SKM-1 (cell line): ENCODE results near the gene INPP4B.
A peak's percentile ranks its signal among the peaks of the same experiment; 100 is the strongest.

Experiments used
- DNase-seq: peaks from one replicate; lab custom pipeline; 2025; ENCODE audit not compliant: unreplicated experiment; lab: John Stamatoyannopoulos, UW

The INPP4B gene

GRCh38 chr4:142846108-142846728 is at the start of gene INPP4B:
Gene INPP4B, minus strand, starts transcription at chr4:142846301.
- DNase-seq, result peak; percentile 28

- DNase-seq, result no peak
These were observed 46.9 kb upstream of the INPP4B start for GRCh38 chr4:142893012-142893411.

DNA sequence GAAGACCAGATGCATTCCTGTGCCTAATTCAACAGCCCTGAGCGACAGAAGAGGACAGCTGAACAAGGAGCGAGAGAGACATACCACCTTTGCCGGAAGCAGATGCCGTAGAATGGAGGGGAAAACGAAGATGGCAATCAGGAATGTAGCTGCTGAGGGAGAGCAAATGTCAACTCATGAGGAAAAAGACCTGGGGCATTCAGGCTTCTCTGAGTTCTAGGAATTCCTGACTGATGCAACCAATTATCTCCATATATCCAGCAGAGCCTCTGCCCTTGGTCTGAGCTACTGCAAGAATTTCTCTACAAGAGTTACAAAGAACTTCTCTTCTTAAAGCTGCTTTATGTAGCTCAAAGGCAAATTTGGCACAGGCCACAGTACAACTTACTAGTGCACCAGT is 40.5 kb upstream of the INPP4B start:
- DNase-seq, result no peak

- DNase-seq, result no peak
These were observed 37.1 kb upstream of the INPP4B start for GRCh38 chr4:142883040-142883832.

GRCh38 chr4:142882159-142882558 is 36.1 kb upstream of the INPP4B start:
- DNase-seq, result no peak

- DNase-seq, result no peak
These were observed 35.2 kb upstream of the INPP4B start for GRCh38 chr4:142881331-142881730.

DNA sequence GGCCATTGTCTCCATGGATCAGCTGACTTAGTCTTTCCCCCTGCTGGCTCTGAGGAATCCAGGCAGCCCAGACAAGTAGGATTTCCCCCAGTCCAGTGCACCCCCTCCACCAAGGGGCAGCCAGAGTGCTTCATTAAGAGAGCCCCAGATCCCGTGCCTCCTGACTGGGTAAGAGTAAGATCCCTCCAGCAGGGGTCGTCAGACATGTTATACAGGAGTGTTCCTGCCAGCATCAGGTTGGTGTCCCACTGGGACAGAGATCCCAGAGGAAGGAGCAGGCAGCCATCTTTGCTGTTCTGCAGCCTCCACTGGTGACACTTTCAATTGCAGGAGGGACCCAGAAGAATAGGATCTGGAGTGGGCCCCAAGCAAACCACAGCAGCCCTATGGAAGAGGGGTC is 29.0 kb upstream of the INPP4B start:
- DNase-seq, result no peak

- no peak for DNase-seq
These were observed 28.6 kb upstream of the INPP4B start for GRCh38 chr4:142874684-142875083.

DNA sequence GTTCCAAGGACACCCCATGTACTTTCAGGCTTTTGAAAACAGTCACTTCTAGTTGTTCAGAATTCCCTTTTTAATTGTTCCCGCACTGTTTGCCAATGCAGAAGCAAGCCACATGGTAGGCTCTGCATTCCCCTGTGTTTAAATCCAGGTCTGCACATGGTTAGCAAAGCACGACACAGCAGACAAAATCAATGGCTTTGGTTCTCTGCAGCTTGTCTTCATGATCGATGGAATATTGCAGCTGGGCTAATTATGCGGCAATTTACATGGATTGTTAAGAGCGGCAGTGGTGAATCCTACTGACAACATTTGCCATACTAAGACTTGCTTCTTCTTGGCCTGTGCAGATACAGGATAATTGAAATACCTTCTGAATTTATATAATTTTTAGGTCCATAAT is 20.6 kb upstream of the INPP4B start:
- DNase-seq, result no peak

DNA sequence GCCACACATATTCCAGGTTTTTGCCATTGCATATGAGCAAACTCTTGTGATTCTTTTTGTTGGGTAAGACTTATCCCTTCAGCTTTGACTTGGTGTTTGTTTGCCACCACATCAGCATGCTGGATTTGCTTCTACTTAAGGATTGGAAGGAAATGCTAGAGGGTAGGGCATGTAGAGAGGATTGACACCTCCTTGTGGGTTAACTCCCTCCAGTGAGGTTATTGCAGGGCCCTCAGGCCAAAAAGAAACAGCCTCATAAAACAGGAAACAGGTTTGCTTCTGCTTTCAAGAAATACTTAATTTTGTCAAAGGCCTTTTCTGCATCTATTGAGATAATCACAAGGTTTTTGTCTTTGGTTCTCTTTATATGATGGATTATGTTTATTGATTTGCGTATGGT is 15.2 kb upstream of the INPP4B start:
- no peak for DNase-seq

DNA sequence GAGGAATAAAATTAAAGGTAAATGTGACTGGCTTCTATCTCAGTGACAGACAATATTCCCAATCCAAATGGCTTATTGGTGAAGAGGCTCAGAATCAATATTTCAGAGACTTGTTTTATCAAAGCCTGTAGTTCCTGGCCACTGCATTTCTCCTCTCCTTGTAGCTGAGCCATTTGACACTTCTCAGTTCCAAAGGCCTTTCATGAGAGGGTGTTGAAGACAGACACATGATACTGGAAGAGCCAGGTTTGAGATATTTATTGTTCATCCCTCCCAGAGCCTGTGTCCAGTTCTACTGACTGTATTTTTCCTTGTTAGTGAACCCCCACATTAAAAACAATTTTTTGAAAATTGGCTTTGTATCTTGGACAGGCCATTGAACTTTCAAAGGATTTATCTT is 12.9 kb upstream of the INPP4B start:
- no peak for DNase-seq

- no peak for DNase-seq
These were observed 12.3 kb upstream of the INPP4B start for GRCh38 chr4:142858446-142858845.

GRCh38 chr4:142856576-142856975 is 10.5 kb upstream of the INPP4B start:
- no peak for DNase-seq

GRCh38 chr4:142850478-142850877 is 4.4 kb upstream of the INPP4B start:
- no peak for DNase-seq

DNA sequence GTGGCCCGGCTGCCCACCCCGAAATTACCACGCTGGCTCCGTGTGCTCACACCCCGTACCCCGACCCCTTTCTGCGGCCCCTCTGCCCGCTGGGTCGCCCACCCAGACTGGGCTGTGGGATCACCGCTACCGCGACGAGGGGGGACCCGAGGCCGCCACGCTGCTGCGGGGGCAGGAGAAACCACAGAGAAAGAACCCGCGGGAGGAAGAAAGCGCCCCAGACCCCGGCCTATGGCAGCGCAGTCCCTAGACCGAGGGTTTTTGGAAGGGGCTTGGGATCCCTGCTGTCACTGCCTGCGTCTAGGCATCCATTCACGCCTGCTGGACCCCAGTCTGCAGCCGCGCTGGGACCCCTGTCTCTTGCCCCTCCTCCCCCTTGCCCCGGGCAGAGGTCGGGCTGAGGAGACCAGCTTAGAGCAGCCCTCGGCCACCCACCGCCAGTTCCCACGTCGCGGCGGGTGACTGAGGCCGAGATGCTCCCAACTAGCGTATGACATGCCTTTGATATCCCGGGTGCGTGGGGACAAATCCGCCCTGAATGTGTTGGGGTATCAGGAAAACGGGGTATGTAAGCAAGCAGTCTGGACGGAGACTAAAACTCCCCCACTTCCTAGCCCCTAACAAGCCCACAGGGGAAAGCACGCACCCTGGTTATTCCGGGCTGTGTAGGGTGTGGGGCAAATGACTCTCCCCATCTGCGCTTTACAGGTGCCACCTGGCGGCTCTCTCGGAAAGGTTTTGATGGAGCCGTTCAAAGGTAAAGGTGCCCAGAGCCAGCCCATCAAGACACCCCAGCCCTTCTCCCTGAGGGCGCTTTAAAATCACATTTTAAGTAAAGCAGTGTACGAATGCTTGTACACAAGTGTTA is 862 bp upstream of the INPP4B start:
- no peak for DNase-seq

GRCh38 chr4:142845293-142846107 is 601 bp downstream of the INPP4B start:
- no peak for DNase-seq

DNA sequence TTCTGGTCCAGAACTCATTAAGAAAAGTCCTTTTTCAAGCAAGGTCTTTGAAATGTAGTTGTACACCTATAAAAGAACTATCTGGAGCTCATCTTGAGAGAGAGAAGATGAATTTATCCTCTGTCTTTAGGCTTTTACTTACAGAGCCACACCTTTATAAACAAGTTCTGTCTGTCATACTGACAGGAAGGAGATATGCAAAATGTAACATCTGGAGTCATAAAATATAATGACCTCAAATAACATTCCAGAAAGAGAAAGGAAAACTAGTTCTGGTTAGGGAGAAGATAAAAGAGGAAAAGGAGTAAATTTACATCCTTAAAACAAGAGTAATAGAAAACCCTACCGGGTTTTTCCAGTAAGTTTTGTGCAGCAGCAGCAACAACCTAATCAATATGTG is 1.3 kb downstream of the INPP4B start:
- DNase-seq, result no peak

GRCh38 chr4:142840516-142841123 is 5.5 kb downstream of the INPP4B start:
- DNase-seq, result no peak

- no peak for DNase-seq
These were observed 7.3 kb downstream of the INPP4B start for GRCh38 chr4:142838778-142839177.

DNA sequence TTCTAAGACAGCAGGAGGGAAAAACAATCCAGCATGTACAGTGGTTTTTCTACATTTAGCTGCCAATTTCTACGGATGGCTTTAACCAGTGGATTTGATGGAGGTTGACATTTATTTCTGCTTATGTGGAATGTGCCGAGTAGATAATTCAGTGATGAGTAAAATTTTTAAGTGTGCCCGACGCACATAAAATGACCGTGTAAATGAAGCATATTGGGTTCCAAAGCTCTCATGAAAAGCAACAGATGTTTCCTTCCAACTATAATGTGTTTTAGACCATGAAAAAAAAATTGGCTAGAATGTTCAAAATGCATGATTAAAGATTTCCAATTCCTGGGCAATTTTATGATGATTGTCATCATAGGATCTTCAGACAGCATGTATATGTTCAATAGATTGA is 14.1 kb downstream of the INPP4B start:
- no peak for DNase-seq
